ENCODE data around the gene LRBA.

Gene LRBA

GRCh38 chr4:151021637-151022334, 6.7 kb upstream of the LRBA start:
- Histone ChIP-seq H3K9me2 (replicated peaks; ENCODE audit: insufficient read depth, low read length) (no peaks in the 10 kb centered on the region), H3K9me3 (replicated peaks; ENCODE audit: insufficient read depth, low read length) (no peaks in the 10 kb centered on the region), H3K4me1 (ENCODE audit: low read length) (no peaks in the 10 kb centered on the region), H3K79me2 (ENCODE audit: low read length) (no peaks in the 10 kb centered on the region), H3F3A (ENCODE audit: insufficient read depth, low read length) (no peaks in the 10 kb centered on the region), H3K4me3 (ENCODE audit: low read length) (no peak overlapping the region), H4K20me1 (ENCODE audit: insufficient read depth, low read length) (no peaks in the 10 kb centered on the region), H3K4me2 (ENCODE audit: low read depth, low read length) (no peak overlapping the region), H3K9ac (ENCODE audit: low read length) (no peak overlapping the region), H2AFZ (ENCODE audit: low read length) (no peak overlapping the region), H3K27ac (ENCODE audit: low read length) (no peak overlapping the region), H3K36me3 (replicated peaks; ENCODE audit: insufficient read depth, low read length) (no peaks in the 10 kb centered on the region), H3K27me3 (replicated peaks; ENCODE audit: insufficient read depth, low read length) (no peaks in the 10 kb centered on the region)
- no peak for DNase-seq
- TF ChIP-seq EZH2 (optimal IDR thresholded peaks at IDR 0.05; ENCODE audit: low read depth, low read length) (no peak), EZH2phosphoT487 (IDR thresholded peaks at IDR 0.05; ENCODE audit: low read length) (no peak), CTCF (IDR thresholded peaks at IDR 0.05; ENCODE audit: low read length) (no peak)

DNA sequence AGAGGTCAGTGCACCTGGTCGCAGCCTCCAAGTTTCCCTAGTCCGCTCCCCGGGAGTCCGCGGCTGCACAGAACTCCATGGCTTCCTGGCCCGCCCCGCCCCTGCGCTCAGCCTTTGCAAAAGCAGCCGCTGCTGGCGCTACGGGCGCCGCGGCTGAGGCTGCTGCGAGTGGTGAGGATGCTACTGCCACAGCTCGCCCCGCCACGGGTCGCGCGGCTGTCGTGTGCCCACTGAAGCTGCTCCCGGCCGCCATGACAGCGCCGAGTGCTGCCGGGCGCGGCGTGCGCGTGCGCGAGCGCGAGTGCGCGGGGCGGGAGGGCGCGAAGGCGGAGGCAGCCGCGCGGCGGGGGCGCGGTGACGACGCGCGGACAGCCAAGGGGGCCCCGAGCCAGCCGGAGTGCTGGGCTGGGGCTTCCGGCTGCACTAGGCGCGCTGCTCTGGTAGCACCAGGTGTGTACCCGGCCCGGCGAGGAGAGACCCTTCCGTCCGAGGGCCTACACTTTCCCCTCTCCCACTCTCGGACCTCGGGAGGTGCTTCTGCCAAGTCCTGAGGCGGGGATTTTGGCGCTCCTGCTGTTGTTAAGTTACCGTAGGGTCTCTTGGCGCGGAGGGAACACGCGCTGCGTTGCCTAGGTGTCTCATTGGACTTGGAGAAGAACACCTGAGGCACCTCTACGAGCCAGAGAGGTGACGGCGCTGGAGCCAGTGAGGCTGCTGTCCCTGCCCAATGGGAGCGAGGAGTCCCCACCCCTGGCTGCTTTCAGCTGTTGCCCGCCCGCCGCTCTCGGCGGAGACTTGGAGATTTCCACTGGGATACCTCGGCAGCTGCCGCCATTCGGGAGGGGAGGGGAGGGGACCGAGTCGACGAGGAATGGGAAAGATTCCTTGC, 619 bp upstream of the LRBA start:
- Histone ChIP-seq H2AFZ (ENCODE audit: low read length) (peak overlapping the region; percentile 86), H3F3A (ENCODE audit: insufficient read depth, low read length) (peaks cover 9% of the 10 kb centered on the region), H3K9me3 (replicated peaks; ENCODE audit: insufficient read depth, low read length) (no peaks in the 10 kb centered on the region), H3K4me3 (ENCODE audit: low read length) (peak overlapping the region; percentile 84), H3K9ac (ENCODE audit: low read length) (peak overlapping the region; percentile 99), H3K27ac (ENCODE audit: low read length) (peak overlapping the region; percentile 99), H3K79me2 (ENCODE audit: low read length) (peaks cover 40% of the 10 kb centered on the region), H3K4me1 (ENCODE audit: low read length) (0 out of 2 replicates have a peak, but pooled peaks cover 7% of the 10 kb centered on the region), H3K27me3 (replicated peaks; ENCODE audit: insufficient read depth, low read length) (no peaks in the 10 kb centered on the region), H3K36me3 (replicated peaks; ENCODE audit: insufficient read depth, low read length) (no peaks in the 10 kb centered on the region), H3K4me2 (ENCODE audit: low read depth, low read length) (peak overlapping the region; percentile 95), H4K20me1 (ENCODE audit: insufficient read depth, low read length) (0 out of 2 replicates have a peak, but pooled peaks cover 3% of the 10 kb centered on the region), H3K9me2 (replicated peaks; ENCODE audit: insufficient read depth, low read length) (no peaks in the 10 kb centered on the region)
- TF ChIP-seq EZH2 (optimal IDR thresholded peaks at IDR 0.05; ENCODE audit: low read depth, low read length) (no peak), CTCF (IDR thresholded peaks at IDR 0.05; ENCODE audit: low read length) (no peak), EZH2phosphoT487 (IDR thresholded peaks at IDR 0.05; ENCODE audit: low read length) (no peak)
- DNase-seq: peak; percentile 85

DNA sequence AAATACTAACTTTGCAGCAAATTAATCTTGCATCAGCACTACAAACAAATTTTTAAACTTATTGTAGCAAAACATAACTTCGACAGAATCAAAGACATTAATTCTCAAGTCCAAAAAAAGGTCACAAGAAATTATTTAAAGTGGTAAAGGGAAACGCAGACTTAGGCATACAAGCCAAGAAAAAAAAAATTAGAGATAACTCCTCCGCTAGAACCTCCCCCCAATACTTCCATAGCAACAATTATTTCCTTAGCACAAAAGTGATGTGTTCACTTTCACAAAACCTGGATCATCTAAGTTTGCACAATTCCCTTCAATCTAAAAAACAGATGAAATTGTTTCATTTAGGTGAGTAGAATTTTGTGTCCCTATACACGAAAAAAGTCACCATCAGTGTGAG, 1.1 kb downstream of the LRBA start:
- peaks cover 9% of the 10 kb centered on the region for H3F3A ChIP-seq (ENCODE audit: insufficient read depth, low read length)
- H3K4me1 ChIP-seq (ENCODE audit: low read length): 0 out of 2 replicates have a peak, but pooled peaks cover 7% of the 10 kb centered on the region
- H3K4me3 ChIP-seq (ENCODE audit: low read length): peak overlapping the region; percentile 84
- no peaks in the 10 kb centered on the region for H3K27me3 ChIP-seq (replicated peaks; ENCODE audit: insufficient read depth, low read length)
- H3K27ac ChIP-seq (ENCODE audit: low read length): peak overlapping the region; percentile 99; the same call in 1 of the 2 replicates
- H3K9me3 ChIP-seq (replicated peaks; ENCODE audit: insufficient read depth, low read length): no peaks in the 10 kb centered on the region
- peaks cover 52% of the 10 kb centered on the region for H3K79me2 ChIP-seq (ENCODE audit: low read length)
- H2AFZ ChIP-seq (ENCODE audit: low read length): no peak overlapping the region
- TF ChIP-seq CTCF (IDR thresholded peaks at IDR 0.05; ENCODE audit: low read length): no peak
- H3K36me3 ChIP-seq (replicated peaks; ENCODE audit: insufficient read depth, low read length): no peaks in the 10 kb centered on the region
- DNase-seq: peak; percentile 12
- peak overlapping the region; percentile 95 for H3K4me2 ChIP-seq (ENCODE audit: low read depth, low read length)
- H4K20me1 ChIP-seq (ENCODE audit: insufficient read depth, low read length): 0 out of 2 replicates have a peak, but pooled peaks cover 3% of the 10 kb centered on the region
- H3K9me2 ChIP-seq (replicated peaks; ENCODE audit: insufficient read depth, low read length): no peaks in the 10 kb centered on the region
- peak overlapping the region; percentile 99; the same call in 1 of the 2 replicates for H3K9ac ChIP-seq (ENCODE audit: low read length)

Measured in MM.1S (cell line).